Coronary artery (tissue), 2 donors: Measurements from ENCODE around the gene SP4.

Experiments used
- DNase-seq: peaks from one replicate; pipeline ENCODE4 v3.0.0-alpha.2; 2017; ENCODE audit warnings: low spot score
- H3K27ac ChIP-seq, 2 donors: fragments of 200-600 bp; sonication (generic); one replicate each; pipeline ENCODE4 v1.5.1; 2016 to 2019
- H3K4me3 ChIP-seq: fragments of 200-600 bp; sonication (generic); 2 replicates; pipeline ENCODE4 v1.5.1; 2016; ENCODE audit warnings: mild to moderate bottlenecking, moderate library complexity
- TF ChIP-seq, protein P1 (sequence below): fragments of 200-600 bp; sonication (generic); IDR thresholded peaks from one replicate; pipeline ENCODE4 v1.5.1; 2019; ENCODE audit warnings: antibody characterized with exemption

Gene SP4

DNA sequence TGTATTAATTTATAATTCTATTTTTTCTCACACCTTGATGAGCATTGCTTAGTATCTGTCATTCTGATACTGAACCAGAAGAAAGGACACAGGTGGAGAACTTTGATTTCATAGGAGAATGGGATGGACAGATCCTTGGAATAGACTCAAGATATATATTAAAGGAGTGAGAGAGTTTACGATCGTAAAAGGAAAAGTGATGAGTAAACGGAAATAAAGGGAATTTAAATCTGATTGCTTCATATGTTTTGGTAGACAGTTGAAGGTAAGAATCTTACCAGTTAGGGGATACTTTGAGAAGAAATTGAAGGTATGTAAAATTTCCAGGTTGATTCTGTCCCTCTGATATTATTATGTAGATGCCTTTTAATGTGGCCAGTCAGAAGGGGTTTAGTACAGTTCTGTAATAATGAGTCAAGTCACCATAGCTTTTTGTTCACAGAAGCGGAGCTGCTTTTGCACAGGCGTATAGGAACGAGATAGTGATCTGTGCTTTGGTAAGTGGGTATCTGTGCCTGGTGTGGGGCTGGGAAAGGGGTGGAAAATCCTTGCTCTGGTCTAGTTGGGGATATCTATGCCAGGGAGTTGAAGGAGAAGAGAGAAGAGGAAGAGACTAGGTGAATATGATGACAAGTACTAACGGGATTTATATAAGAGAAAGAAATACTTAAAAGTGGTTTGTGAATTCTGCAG is 15.4 kb downstream of the SP4 start:
- H3K4me3 ChIP-seq, result no peak overlapping the region
- no peak overlapping the region for H3K27ac ChIP-seq
- no peak for DNase-seq
- TF ChIP-seq, protein P1, sequence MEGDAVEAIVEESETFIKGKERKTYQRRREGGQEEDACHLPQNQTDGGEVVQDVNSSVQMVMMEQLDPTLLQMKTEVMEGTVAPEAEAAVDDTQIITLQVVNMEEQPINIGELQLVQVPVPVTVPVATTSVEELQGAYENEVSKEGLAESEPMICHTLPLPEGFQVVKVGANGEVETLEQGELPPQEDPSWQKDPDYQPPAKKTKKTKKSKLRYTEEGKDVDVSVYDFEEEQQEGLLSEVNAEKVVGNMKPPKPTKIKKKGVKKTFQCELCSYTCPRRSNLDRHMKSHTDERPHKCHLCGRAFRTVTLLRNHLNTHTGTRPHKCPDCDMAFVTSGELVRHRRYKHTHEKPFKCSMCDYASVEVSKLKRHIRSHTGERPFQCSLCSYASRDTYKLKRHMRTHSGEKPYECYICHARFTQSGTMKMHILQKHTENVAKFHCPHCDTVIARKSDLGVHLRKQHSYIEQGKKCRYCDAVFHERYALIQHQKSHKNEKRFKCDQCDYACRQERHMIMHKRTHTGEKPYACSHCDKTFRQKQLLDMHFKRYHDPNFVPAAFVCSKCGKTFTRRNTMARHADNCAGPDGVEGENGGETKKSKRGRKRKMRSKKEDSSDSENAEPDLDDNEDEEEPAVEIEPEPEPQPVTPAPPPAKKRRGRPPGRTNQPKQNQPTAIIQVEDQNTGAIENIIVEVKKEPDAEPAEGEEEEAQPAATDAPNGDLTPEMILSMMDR, result no peak

DNA sequence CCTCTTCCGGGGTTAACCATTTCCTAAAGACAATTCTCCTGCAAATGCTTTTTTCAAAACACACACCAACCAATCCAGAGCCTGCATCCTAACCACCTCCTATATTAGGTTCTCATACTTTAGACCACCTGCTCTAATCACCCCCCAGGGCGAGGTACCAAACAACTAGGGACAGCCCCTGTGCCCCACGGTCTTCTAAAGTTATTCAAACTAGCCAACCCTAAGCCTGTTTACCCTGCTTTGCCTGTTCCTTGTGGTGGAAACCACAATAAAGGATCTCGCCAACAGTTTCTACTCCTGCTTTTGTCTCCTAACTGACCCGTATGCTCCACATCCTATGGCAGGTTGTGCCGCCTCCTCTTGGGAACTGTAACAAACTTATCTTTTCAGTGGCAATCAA is 21.1 kb downstream of the SP4 start:
- no peak overlapping the region for H3K27ac ChIP-seq
- DNase-seq, result no peak
- no peak overlapping the region for H3K4me3 ChIP-seq
- TF ChIP-seq, protein P1, result no peak

GRCh38 chr7:21450076-21450475 is 22.2 kb downstream of the SP4 start:
- H3K27ac ChIP-seq, result no peak overlapping the region
- no peak for DNase-seq

GRCh38 chr7:21450941-21451340 is 23.1 kb downstream of the SP4 start:
- DNase-seq, result no peak

More at GRCh38 chr7:21450076-21450475, 22.2 kb downstream of the SP4 start:
- TF ChIP-seq, protein P1, result no peak
- H3K4me3 ChIP-seq, result no peak overlapping the region

GRCh38 chr7:21454182-21454581 is 26.3 kb downstream of the SP4 start:
- DNase-seq, result no peak
- no peak overlapping the region for H3K27ac ChIP-seq
- no peak overlapping the region for H3K4me3 ChIP-seq
- TF ChIP-seq, protein P1, result no peak

More at GRCh38 chr7:21450941-21451340, 23.1 kb downstream of the SP4 start:
- Histone ChIP-seq H3K4me3 (no peak overlapping the region), H3K27ac (no peak overlapping the region)
- TF ChIP-seq, protein P1, result no peak

DNA sequence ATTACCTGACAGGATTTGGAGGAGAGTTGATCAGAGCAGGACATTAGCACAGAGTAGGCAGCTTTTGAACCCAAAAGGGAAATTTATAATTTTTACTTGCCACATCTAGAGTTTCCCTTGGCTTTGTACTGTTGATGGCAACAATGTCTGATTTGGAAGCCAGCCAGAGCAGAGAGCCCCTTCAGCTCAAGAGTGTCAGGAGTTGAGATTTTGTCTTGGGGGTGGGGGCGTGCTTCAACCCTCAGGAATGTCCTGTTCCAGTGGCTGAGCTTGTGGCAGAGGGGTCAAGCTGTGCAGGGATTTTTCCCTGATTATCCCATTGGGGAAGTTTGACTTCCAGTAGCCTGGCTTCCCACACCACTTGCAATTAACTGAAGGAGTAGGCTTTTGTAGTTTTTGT is 27.0 kb downstream of the SP4 start:
- TF ChIP-seq, protein P1, result no peak
- no peak overlapping the region for H3K4me3 ChIP-seq
- DNase-seq, result no peak
- H3K27ac ChIP-seq, result no peak overlapping the region

GRCh38 chr7:21461282-21461681 is 33.4 kb downstream of the SP4 start:
- TF ChIP-seq, protein P1, result no peak
- no peak overlapping the region for H3K27ac ChIP-seq
- no peak overlapping the region for H3K4me3 ChIP-seq
- no peak for DNase-seq
